ENCODE results near the gene PACSIN2.

The PACSIN2 gene

DNA sequence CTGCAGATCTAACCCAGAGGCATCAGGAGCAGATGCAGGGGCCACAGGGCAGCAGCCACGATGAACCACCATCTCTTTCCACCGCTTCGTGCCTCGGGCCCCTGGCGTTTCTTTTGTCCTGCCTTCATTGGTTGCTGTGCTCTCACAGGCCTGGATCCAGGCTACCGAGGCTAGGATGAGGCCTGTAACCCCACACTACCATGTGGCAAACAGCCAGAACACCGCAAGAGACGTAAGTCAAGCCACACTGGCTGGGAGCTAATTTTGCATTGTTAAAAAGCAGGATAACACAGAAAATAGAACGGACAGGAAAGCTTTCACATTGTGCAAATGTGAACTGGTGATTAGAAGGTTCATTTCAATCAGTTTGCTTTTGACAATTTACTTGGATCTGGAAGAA is 142.1 kb downstream of the PACSIN2 start:
- no peak for DNase-seq (ENCODE audit: low read depth, low spot score)
- no peak for TF ChIP-seq CTCF (IDR thresholded peaks at IDR 0.05; ENCODE audit: insufficient read depth, low read length, missing control alignments)
- CTCF ChIA-PET = interaction anchor here (0.8 kb wide), 1 partner anchor 22 kb away, joined by 4 read pairs; no protein-coding TSS in a partner anchor
- H3K4me3 ChIP-seq (ENCODE audit: low read depth, low read length) = no peak overlapping the region
- POLR2A ChIA-PET = no interaction called here

DNA sequence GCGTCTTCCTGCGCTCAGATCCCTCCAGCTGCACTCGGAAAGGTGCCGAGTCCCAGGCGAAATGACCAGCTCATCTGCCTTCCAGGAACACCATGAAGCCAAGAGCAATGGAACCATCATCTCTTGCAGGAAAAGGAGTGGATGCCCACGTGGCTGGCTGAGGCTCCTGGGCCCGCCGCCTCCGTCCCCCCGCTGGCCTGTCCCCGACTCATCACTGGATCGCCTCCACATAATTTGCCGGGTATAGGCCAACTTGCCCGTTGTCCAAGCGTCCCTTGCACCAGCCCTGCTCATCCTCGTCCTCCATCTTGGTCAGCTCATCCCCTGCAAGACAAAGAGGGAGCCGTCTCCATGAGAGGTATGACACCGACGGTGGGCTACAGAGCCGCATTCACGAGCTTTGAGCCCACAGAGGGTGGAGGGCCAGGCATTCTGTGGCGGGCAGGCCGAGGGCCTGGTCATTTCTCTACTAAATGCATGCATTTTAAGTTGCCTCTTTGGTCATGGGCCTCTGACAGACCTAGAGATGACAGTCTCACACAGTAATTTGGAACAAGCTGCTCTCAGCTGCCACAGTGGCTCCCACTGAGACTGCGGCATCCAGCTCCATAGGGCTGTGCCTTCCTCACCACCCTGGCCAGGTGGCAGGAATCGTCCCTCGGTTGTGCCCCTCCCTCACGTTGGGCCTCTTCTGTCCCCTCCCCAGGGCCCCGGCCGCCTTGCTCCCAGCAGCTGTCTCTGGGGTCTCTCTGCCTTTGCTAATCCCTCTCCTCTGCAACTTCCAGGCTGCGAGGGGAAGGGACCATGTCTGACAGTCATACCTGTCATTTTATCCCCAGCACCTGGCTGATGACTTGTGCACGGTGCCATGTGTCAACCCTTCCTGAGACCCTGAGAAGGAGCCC is 143.6 kb downstream of the PACSIN2 start:
- H3K4me3 ChIP-seq (ENCODE audit: low read depth, low read length) = no peak overlapping the region
- no peak for TF ChIP-seq CTCF (IDR thresholded peaks at IDR 0.05; ENCODE audit: insufficient read depth, low read length, missing control alignments)
- DNase-seq (ENCODE audit: low read depth, low spot score) = no peak
- CTCF ChIA-PET = interaction anchor here (1.0 to 1.3 kb wide), 2 partner anchors 8 to 12 kb away, joined by 3 read pairs; no protein-coding TSS in a partner anchor
- POLR2A ChIA-PET = no interaction called here

GRCh38 chr22:42869888-42870480 is 145.0 kb downstream of the PACSIN2 start:
- CTCF ChIA-PET = interaction anchor here (1.3 kb wide), 1 partner anchor 10 kb away, joined by 3 read pairs; no protein-coding TSS in a partner anchor
- DNase-seq (ENCODE audit: low read depth, low spot score) = no peak
- POLR2A ChIA-PET = no interaction called here
- TF ChIP-seq CTCF (IDR thresholded peaks at IDR 0.05; ENCODE audit: insufficient read depth, low read length, missing control alignments) = no peak
- no peak overlapping the region for H3K4me3 ChIP-seq (ENCODE audit: low read depth, low read length)

DNA sequence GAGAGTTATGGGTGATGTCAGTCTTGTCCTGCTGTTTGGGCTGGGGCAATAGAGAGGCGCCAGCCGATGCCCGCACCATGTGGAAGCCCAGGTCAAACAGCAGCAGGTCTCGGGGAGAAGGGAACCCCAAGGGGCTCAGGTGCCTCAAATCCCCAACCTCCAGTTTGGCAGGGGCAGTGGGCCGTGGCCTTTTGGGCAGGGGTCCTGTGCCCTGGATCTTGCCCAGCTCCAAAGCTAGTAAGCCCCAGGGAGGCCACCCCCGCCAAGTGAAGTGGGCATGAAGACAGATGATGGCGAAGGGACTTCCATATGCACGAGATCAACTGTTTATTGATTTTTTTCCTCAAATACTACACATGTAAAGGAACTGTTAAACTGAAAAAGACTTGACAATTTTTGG is 145.5 kb downstream of the PACSIN2 start:
- ChIA-PET POLR2A (no interaction called here), CTCF (interaction anchor here (0.9 kb wide), 1 partner anchor 11 kb away, joined by 3 read pairs; no protein-coding TSS in a partner anchor)
- no peak overlapping the region for H3K4me3 ChIP-seq (ENCODE audit: low read depth, low read length)
- DNase-seq (ENCODE audit: low read depth, low spot score) = no peak
- TF ChIP-seq CTCF (IDR thresholded peaks at IDR 0.05; ENCODE audit: insufficient read depth, low read length, missing control alignments) = no peak

GRCh38 chr22:42868751-42869251 is 146.1 kb downstream of the PACSIN2 start:
- POLR2A ChIA-PET = no interaction called here

More at GRCh38 chr22:42868751-42869251, 146.1 kb downstream of the PACSIN2 start:
- no peak for TF ChIP-seq CTCF (IDR thresholded peaks at IDR 0.05; ENCODE audit: insufficient read depth, low read length, missing control alignments)
- no peak overlapping the region for H3K4me3 ChIP-seq (ENCODE audit: low read depth, low read length)
- DNase-seq (ENCODE audit: low read depth, low spot score) = no peak
- CTCF ChIA-PET = interaction anchor here (0.9 to 2.0 kb wide), 3 partner anchors 11 to 138 kb away, joined by 3 to 5 read pairs (median 3); no protein-coding TSS in a partner anchor
